GM18861 (cell line): ENCODE measurements around the gene BCAS3.
"Not testable (repeated sequence)": the region's sequence is repeated elsewhere in the genome, so short reads cannot be mapped to it uniquely, and the experiment has no call there.

Experiments
- ATAC-seq: cut with Tn5 transposase; IDR thresholded peaks from one replicate; pipeline ENCODE4 v1.9.1; 2021; ENCODE audit not compliant: unreplicated experiment

Gene BCAS3

GRCh38 chr17:60862482-60862881 is 184.8 kb downstream of the BCAS3 start:
- ATAC-seq: no peak

DNA sequence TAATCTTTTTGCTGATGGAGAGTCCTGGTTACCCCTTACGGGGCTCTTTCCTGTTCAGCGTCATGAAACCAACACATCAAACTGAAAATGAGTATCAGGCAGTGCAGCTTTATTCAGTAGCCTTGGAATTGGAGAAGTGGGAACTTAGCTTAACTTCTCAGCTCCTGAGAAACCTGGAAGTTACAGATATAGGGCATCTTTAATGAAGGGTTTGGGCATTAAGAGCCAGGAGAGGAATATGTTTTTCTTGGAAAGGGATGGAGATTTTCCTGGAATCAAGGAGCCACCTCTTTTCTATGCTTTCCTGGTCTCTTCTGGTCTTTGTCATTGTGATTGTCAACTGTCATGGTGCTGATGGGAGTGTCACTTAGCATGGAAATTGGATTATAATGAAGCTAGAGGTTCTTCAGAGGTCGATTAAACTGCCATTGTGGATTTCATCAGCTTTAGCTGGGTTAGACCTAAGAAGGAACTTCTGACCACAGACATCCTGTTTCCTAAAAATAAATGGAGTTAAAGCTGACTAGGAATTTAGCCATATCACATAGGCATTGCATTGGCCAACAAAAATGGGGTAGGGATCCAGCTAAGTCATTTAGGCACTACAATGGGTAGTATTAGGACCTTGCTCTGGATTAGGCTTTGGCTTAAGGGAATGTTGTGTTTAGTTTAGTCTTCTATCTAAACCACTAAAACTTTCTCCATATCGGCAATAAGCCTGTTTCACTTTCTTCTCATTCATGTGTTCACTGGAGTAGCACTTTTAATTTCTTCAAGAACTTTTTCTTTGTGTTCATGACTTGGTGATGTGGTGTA is 186.4 kb downstream of the BCAS3 start:
- no peak for ATAC-seq

DNA sequence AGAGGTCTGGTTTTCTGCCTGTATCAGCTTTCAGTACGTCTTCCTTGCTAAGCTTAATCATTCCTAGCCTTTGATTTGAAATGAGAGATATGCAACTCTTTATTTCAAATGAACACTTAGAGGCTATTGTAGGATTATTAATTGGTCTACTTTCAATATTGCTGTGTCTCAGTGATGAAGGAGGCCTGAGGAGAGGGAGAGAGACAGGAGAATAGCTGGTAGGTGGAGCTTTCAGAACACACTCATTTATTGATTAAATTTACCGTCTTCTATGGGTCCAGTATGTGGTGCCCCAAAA is 187.0 kb downstream of the BCAS3 start:
- no peak for ATAC-seq

DNA sequence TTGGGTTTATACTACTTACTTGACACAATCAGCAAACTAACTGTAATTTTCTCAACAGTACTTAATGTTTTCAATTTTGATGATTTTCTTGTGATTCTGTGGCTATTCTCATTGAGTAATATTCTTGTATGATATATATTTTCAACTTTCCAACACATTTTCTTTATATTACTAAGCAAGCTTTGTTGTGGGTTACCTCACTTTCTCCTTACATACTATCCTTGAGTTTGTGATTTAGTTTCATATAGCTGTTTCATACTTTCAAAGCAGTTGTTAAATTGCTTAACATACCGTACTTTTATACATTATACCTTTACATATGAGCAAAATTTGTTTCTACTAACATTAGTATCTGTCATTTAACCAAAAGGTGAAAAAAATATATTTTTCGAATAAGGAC is 197.1 kb downstream of the BCAS3 start:
- no peak for ATAC-seq

DNA sequence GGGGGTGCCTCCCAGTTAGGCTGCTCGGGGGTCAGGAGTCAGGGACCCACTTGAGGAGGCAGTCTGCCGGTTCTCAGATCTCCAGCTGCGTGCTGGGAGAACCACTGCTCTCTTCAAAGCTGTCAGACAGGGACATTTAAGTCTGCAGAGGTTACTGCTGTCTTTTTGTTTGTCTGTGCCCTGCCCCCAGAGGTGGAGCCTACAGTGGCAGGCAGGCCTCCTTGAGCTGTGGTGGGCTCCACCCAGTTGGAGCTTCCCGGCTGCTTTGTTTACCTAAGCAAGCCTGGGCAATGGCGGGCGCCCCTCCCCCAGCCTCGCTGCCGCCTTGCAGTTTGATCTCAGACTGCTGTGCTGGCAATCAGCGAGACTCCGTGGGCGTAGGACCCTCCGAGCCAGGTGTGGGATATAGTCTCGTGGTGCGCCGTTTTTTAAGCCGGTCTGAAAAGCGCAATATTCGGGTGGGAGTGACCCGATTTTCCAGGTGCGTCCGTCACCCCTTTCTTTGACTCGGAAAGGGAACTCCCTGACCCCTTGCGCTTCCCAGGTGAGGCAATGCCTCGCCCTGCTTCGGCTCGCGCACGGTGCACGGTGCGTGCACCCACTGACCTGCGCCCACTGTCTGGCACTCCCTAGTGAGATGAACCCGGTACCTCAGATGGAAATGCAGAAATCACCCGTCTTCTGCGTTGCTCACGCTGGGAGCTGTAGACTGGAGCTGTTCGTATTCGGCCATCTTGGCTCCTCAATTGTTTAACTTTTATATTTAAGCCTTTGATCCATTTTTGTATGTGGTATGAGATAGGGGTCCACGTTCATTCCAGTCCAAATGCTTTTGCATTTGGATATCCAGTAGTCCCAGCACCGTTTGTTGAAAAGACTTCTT is 209.3 kb downstream of the BCAS3 start:
- not testable (repeated sequence) for ATAC-seq

GRCh38 chr17:60887614-60888028 is 210.0 kb downstream of the BCAS3 start:
- no peak for ATAC-seq

- ATAC-seq: no peak
Measured at GRCh38 chr17:60888812-60889709, 211.4 kb downstream of the BCAS3 start.

- ATAC-seq: no peak
Measured at GRCh38 chr17:60891149-60891548, 213.5 kb downstream of the BCAS3 start.

DNA sequence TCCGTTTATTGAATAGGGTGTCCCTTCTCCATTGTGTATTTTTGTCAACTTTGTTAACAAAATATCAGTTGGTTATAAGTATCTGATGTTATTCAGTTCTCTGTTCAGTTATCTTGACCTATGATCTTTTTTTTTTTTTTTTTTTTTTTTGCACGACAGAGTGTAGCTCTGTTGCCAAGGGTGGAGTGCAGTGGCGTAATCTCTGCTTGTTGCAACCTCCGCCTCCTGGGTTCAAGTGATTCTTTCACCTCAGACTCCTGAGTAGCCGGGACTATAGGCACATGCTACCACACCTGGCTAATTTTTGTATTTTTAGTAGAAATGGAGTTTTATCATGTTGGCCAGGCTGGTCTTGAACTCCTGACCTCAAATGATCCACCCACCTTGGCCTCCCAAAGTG is 215.8 kb downstream of the BCAS3 start:
- ATAC-seq: no peak

- ATAC-seq: no peak
Measured at GRCh38 chr17:60896996-60897395, 219.3 kb downstream of the BCAS3 start.

GRCh38 chr17:60899115-60899514 is 221.5 kb downstream of the BCAS3 start:
- no peak for ATAC-seq

GRCh38 chr17:60900688-60901087 is 223.0 kb downstream of the BCAS3 start:
- ATAC-seq: no peak

DNA sequence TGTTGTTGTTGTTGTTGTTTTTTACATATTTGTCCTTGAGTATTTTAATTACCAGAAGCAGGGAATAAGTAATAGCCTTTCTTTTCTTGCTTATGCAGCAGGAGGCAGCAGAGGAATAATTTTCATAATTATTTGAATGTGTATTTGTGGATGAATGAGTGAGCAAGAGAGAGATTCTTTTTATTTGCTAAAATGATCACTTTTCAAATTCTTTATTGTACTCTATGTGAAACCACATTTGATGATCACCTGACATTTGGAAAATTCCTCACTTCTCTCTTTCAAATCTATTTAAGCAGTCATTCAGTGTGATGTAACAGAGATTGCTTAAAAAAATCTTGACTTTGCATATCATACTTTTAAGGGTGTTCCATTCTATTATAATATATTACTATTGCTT is 223.6 kb downstream of the BCAS3 start:
- no peak for ATAC-seq

DNA sequence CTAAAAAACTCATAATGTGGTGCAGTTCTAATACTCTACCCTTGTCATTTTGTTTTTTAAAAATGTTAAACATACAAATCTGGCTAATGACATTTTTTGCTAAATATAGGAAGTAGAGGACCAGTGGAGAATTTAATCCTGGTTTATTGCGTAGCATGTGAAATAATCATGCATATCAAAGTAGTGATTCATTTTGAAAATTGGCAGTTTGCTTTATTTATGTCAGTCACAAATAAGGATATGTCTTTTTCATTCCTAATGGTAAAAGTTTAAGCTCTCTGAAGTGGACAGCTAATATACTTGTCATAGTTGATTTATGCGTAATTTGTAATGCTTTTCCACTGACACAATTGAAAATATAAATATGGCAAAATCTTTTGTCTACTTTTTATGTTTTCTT is 224.2 kb downstream of the BCAS3 start:
- ATAC-seq: no peak

GRCh38 chr17:60902399-60902798 is 224.7 kb downstream of the BCAS3 start:
- ATAC-seq: no peak

GRCh38 chr17:60904582-60904981 is 226.9 kb downstream of the BCAS3 start:
- ATAC-seq: no peak

GRCh38 chr17:60905709-60906108 is 228.1 kb downstream of the BCAS3 start:
- ATAC-seq: no peak

DNA sequence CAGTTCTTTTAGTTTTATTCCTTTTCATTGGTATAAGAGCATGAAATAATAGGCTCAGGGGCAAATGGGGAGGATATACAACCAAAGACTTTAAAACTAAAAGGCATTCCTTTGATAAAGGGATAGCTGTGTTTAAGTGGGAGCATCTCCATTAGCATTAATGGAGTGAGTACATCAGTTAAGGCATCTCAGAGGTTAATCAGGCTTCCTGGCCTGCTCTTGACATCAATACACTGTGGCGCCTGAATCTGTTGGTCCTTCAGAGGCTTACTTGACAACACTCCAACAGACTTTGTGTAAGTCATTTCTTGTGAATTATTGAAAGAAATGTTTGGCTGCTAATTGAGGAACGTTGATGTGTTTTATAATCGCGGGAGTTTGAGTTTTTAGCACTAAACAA is 230.7 kb downstream of the BCAS3 start:
- ATAC-seq: no peak

- ATAC-seq: no peak
Measured at GRCh38 chr17:60909405-60909804, 231.8 kb downstream of the BCAS3 start.

- ATAC-seq: no peak
Measured at GRCh38 chr17:60910415-60910814, 232.8 kb downstream of the BCAS3 start.

DNA sequence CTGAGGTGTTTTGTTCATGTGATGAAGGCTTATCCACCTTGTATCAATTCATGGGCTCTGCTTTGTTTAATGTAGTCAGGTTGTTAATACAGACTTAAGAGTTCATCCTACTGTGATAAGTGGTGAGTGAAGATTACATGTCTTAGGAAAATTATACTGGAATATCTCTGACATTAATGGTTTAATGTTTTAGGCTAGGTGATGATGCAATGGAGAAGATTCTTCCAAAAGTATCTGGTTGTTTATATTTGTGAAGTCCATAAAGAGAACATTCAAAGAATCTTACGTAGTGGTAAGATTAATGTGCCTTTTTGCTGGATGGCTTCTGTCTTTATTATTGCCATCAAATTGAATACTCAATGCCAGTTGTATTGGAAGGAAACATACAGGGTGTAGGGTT is 236.4 kb downstream of the BCAS3 start:
- ATAC-seq: no peak
